GM12872 (cell line): ENCODE measurements around the gene LYST.

Experiments used
- CTCF ChIP-seq: IDR thresholded peaks from 3 replicates; pipeline ENCODE4 v1.5.1; 2011; ENCODE audit warnings: low read depth, mild to moderate bottlenecking, low read length, moderate library complexity; ENCODE audit not compliant: insufficient read depth

The LYST gene

GRCh38 chr1:235759336-235759735 is 107.4 kb downstream of the LYST start:
- no peak for TF ChIP-seq CTCF

- TF ChIP-seq CTCF, result no peak
Measured at GRCh38 chr1:235758931-235759330, 107.8 kb downstream of the LYST start.

GRCh38 chr1:235757587-235758096 is 109.1 kb downstream of the LYST start:
- TF ChIP-seq CTCF, result no peak

GRCh38 chr1:235749755-235750300 is 116.9 kb downstream of the LYST start:
- TF ChIP-seq CTCF, result no peak

- no peak for TF ChIP-seq CTCF
Measured at GRCh38 chr1:235748747-235749146, 118.0 kb downstream of the LYST start.

- no peak for TF ChIP-seq CTCF
Measured at GRCh38 chr1:235746245-235746644, 120.5 kb downstream of the LYST start.

- TF ChIP-seq CTCF, result no peak
Measured at GRCh38 chr1:235745503-235746136, 121.1 kb downstream of the LYST start.
